Ascending aorta (tissue), 2 donors: ENCODE data around the gene TGM1. TPM values are rescaled to one million over a fixed set of nuclear protein-coding genes. Genes with fewer than 3 reads are reported as not detected.
A peak's percentile ranks its signal among the peaks of the same experiment; 100 is the strongest.
"Not testable (repeated sequence)": the region's sequence is repeated elsewhere in the genome, so short reads cannot be mapped to it uniquely, and the experiment has no call there.

Experiments
- DNase-seq, 2 donors: peaks; one replicate each; pipeline ENCODE4 v3.0.0-alpha.2; 2019; ENCODE audit warnings: low spot score in 2 of 2
- H3K27ac ChIP-seq, 2 donors: fragments of 200-600 bp; sonication (generic); one replicate each; pipeline ENCODE4 v1.5.1; 2016 to 2017; ENCODE audit warnings: mild to moderate bottlenecking in 1 of 2
- H3K27me3 ChIP-seq: fragments of 200-600 bp; sonication (generic); one replicate; pipeline ENCODE4 v1.5.1; 2017
- H3K36me3 ChIP-seq, 2 donors: fragments of 200-600 bp; sonication (generic); one replicate each; pipeline ENCODE4 v1.5.1; 2016
- H3K4me1 ChIP-seq, 2 donors: fragments of 200-600 bp; sonication (generic); one replicate each; pipeline ENCODE4 v1.5.1; 2016 to 2017; ENCODE audit warnings: mild to moderate bottlenecking in 1 of 2
- H3K4me3 ChIP-seq, 2 donors: fragments of 200-600 bp; sonication (generic); one replicate each; pipeline ENCODE4 v1.5.1; 2016 to 2017; ENCODE audit warnings: mild to moderate bottlenecking in 1 of 2
- H3K9me3 ChIP-seq, 2 donors: fragments of 200-600 bp; sonication (generic); one replicate each; pipeline ENCODE4 v1.5.1; 2016
- intact Hi-C: fragments of 100-400 bp; cut with DNase I; formaldehyde crosslinking; loops from one replicate; pipeline ENCODE4 v1.15.1; 2023
- total RNA-seq: library from RNA; depleted of rRNA; stranded (reverse); fragments of >200 nt; gene quantifications from one replicate; pipeline ENCODE4 v1.1.0, GENCODE V29; 2016
- TF ChIP-seq, protein P1 (sequence below), 3 experiments: fragments of 200-600 bp in 2 of 3; fragments of 450-650 bp in 1 of 3; sonication (generic) in 2 of 3; IDR thresholded peaks; one replicate each; pipeline ENCODE4 v1.5.1; 2016 to 2019; ENCODE audit warnings: antibody characterized with exemption in 3 of 3, mild to moderate bottlenecking in 1 of 3, moderate library complexity in 1 of 3

The TGM1 gene
- total RNA-seq, 1 donor from 2014 or later = 1.7 TPM

DNA sequence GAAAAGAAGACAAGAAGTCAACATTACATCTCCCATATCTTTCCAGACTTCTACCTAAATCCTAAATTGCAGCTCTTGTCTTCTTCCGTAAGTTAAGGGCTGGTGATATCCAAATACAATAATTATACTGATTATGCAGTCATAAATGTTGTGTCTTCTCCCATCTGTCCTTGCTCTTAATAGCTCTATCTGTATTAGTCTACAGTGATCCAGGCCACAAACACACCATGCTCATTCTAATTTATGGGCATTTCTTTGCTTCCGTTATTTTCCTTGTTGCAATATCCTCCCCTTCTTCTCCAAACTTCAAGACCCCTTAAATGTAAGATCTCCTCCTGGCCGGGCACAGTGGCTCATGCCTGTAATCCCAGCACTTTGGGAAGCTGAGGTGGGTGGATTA, 43.5 kb downstream of the TGM1 start:
- H3K27ac ChIP-seq = no peak overlapping the region
- H3K36me3 ChIP-seq = peaks cover 4 to 6% of the 10 kb centered on the region in 2 donors
- DNase-seq = no peak
- no peaks in the 10 kb centered on the region for H3K9me3 ChIP-seq
- intact Hi-C loops = loop anchor here (5.0 kb wide), 1 partner anchor 78 kb away; the partner anchor contains the start of genes DHRS1 and NOP9
- peaks cover 3 to 9% of the 10 kb centered on the region in 2 donors for H3K4me1 ChIP-seq
- TF ChIP-seq, protein P1, sequence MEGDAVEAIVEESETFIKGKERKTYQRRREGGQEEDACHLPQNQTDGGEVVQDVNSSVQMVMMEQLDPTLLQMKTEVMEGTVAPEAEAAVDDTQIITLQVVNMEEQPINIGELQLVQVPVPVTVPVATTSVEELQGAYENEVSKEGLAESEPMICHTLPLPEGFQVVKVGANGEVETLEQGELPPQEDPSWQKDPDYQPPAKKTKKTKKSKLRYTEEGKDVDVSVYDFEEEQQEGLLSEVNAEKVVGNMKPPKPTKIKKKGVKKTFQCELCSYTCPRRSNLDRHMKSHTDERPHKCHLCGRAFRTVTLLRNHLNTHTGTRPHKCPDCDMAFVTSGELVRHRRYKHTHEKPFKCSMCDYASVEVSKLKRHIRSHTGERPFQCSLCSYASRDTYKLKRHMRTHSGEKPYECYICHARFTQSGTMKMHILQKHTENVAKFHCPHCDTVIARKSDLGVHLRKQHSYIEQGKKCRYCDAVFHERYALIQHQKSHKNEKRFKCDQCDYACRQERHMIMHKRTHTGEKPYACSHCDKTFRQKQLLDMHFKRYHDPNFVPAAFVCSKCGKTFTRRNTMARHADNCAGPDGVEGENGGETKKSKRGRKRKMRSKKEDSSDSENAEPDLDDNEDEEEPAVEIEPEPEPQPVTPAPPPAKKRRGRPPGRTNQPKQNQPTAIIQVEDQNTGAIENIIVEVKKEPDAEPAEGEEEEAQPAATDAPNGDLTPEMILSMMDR (IDR thresholded peaks at IDR 0.05) = no peak
- H3K4me3 ChIP-seq = no peak overlapping the region
- no peaks in the 10 kb centered on the region for H3K27me3 ChIP-seq

DNA sequence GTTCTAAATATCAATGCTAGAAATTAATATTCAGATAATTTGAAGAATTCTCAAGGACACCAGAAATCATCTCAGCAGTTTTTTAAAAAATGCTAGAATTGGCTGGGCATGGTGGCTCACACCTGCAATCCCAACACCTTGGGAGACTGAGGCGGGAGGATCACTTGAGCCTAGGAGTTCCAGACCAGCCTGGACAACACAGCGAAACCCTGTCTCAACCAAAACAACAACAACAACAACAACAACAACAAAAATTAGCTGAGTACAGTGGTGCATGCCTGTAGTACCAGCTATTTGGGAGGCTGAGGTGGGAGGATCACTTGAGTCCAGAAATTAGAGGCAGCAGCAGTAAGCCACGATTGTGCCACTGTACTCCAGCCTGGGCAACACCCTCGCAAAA, 43.9 kb downstream of the TGM1 start:
- peaks cover 3 to 14% of the 10 kb centered on the region in 2 donors for H3K4me1 ChIP-seq
- intact Hi-C loops = loop anchor here (5.0 kb wide), 1 partner anchor 78 kb away; the partner anchor contains the start of genes DHRS1 and NOP9
- no peaks in the 10 kb centered on the region for H3K9me3 ChIP-seq
- no peaks in the 10 kb centered on the region for H3K27me3 ChIP-seq
- TF ChIP-seq, protein P1 (IDR thresholded peaks at IDR 0.05) = no peak
- no peak overlapping the region for H3K27ac ChIP-seq
- no peak overlapping the region for H3K4me3 ChIP-seq
- DNase-seq = peak in 1 of 2 donors; percentile 22
- H3K36me3 ChIP-seq = peaks cover 4 to 6% of the 10 kb centered on the region in 2 donors

DNA sequence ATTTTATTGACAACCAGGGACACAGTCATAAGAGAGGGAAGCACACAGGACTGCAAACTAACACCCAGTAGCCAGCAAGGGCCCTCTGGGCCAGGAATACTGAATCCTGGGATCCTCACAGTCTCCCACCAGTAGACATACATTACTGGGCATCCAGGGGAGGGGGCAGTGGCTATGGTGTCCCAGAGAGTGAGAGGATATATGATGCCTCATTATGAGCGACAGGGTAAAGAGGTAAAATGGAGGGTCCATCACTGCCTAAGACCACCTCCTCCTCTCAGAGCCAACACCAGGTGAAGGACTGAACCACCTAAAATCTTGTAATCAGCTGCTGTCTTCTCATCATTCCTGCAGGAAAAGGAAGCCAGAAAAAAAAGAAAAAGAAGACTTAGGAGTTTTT, 46.1 kb downstream of the TGM1 start:
- H3K27ac ChIP-seq = peak overlapping the region in 1 of 2 donors; percentile 93
- not testable (repeated sequence) for H3K9me3 ChIP-seq, H3K36me3 ChIP-seq, H3K4me3 ChIP-seq, DNase-seq, H3K27me3 ChIP-seq
- H3K4me1 ChIP-seq = peaks cover 3 to 25% of the 10 kb centered on the region in 2 donors
- intact Hi-C loops = loop anchor here (1.0 to 5.0 kb wide), 2 partner anchors 15 to 80 kb away; partner anchors contain the start of genes DHRS1, GMPR2, NEDD8 and NOP9

DNA sequence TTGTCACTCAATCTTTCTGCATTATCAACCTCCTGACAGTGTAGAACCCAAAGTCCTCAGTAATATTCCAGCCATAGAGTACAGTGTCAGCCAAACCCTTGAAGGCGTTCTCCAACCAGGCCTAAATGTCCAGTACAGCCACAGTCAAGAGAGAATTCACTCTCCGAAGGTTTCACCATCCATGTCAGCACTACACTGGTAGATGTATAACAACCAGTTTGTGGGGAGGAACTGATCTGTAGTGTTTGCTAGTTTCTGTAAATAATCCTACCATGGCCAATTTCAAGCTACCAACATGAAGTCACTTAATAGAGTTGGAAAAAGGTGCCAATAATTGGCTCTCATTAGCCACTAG, 46.7 kb downstream of the TGM1 start:
- Histone ChIP-seq H3K36me3 (peaks cover 4 to 9% of the 10 kb centered on the region in 2 donors), H3K27ac (peak overlapping the region; percentile 87 to 93), H3K27me3 (no peaks in the 10 kb centered on the region), H3K9me3 (no peaks in the 10 kb centered on the region), H3K4me1 (peaks cover 3 to 29% of the 10 kb centered on the region in 2 donors), H3K4me3 (peak overlapping the region in 1 of 2 donors; percentile 84)
- intact Hi-C loops = loop anchor here (1.0 to 5.0 kb wide), 2 partner anchors 16 to 81 kb away; partner anchors contain the start of genes DHRS1, GMPR2, NEDD8 and NOP9
- TF ChIP-seq, protein P1 (IDR thresholded peaks at IDR 0.05) = no peak
- no peak for DNase-seq

DNA sequence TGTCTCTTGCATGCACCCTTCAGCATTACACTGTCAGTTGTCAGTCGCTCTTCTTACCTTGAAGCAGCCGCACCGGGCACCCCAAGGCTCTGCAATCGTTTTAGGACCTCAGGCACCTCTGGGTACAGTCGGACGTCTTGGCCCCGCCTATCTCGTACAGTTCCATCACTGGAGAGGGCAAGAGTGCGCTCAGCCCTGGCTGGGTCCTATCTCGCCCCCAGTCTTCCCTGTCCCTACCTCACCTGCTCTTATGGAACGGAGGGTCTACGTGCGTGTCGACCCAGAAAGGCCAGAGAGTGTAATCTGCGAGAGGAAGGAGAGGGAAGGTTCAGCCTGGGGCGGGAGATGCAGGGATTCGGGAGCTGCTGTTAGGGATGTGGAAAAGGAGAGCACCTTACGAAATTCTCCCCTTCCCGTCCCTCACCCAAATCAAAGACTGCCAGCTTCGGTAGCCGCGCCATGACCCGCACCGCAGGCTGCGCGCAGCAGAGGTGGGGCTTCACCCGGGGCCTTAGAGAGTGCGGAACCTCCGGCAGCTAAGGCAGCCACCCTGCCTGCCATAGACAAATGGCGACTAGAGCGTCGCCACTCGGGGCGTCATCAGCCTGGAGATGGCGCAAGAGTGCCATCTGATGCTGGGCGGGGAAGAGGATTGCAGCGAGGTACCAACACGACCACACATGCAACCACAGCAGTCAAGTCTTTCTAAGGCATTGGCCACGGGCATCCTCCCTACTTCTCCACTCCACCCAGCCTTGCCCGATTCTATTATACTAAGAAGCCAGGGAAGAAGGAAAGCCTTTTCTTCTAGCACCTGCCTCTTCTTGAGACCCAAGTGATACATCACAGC, 47.3 kb downstream of the TGM1 start, which contains the start of gene MDP1:
MDP1 (minus strand) TSS at position 572 of the 850 bp plus-strand sequence; CDS start at position 461, 111 bp downstream.
- no peaks in the 10 kb centered on the region for H3K9me3 ChIP-seq
- TF ChIP-seq, protein P1 (IDR thresholded peaks at IDR 0.05) = peak in 2 of 3 experiments; percentile 44 to 60
- peak; percentile 53 to 92 for DNase-seq
- no peaks in the 10 kb centered on the region for H3K27me3 ChIP-seq
- H3K27ac ChIP-seq = peak within 1 kb of the TSS; percentile 87 to 93
- peaks cover 4 to 15% of the 10 kb centered on the region in 2 donors for H3K36me3 ChIP-seq
- peak within 1 kb of the TSS; percentile 84 to 88 for H3K4me3 ChIP-seq
- peaks cover 3 to 29% of the 10 kb centered on the region in 2 donors for H3K4me1 ChIP-seq
- intact Hi-C loops = loop anchor here (1.0 to 5.0 kb wide), 2 partner anchors 17 to 82 kb away; partner anchors contain the start of genes DHRS1, GMPR2, NEDD8 and NOP9
